Suprapubic skin (tissue), 4 donors: Measurements from ENCODE around the gene KRTAP5-1.

Experiments
- POLR2A ChIP-seq, 2 donors: fragments of 450-650 bp; IDR thresholded peaks; one replicate each; pipeline ENCODE4 v1.6.1; 2017; ENCODE audit warnings: antibody characterized with exemption in 2 of 2, mild to moderate bottlenecking in 2 of 2, moderate library complexity in 2 of 2
- POLR2AphosphoS5 ChIP-seq, 3 donors: sonication (generic); formaldehyde crosslinking; IDR thresholded peaks; one replicate each; pipeline ENCODE4 v1.6.1; 2017; ENCODE audit warnings: antibody characterized with exemption in 3 of 3
- TF ChIP-seq, protein P1 (sequence below), 2 donors: fragments of 200-600 bp in 1 of 2; fragments of 450-650 bp in 1 of 2; sonication (generic) in 1 of 2; IDR thresholded peaks; one replicate each; pipeline ENCODE4 v1.5.1; 2016 to 2019; ENCODE audit warnings: antibody characterized with exemption in 2 of 2, mild to moderate bottlenecking in 1 of 2, moderate library complexity in 1 of 2

DNA sequence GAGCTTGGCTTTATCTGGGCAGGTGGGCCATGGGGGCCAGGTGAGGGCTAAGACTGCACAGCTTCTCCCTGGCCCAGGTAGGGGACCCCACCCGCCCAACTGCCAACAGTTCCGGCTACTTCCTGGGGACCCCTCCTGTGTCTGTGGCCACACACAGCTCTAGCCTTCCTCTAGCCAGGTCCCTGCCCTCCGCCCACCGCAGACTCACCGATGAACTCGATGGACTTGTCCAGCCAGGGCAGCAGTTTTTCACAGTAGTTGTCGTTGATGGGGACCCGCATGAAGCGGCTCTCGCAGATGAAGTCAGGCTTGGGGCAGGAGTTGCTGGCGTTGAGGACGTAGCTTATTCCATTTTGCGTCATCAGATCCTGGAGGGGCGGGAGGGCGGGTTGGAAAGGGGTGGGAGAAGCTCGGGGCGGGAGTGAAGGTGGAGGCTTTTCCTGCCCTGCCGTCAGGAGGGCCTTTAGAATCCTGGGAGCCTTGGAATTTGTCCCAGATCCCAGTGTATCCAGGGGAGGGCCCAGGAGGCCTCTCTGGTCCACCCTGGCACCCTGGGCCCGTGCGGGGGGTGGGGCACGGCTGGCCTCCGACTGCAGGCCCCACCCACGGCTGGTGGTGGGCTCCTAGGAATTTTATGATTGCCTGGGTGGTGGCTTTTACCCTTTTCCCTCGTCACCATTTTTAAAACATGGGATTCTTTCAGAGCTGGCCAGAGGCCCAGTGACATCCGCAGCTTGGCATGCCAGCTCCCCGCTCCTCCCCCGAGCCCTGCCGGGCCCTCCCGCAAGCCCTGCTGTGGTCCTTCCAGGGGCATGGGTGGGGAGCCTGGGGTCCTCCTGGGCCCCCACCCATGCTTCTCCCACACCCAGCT, 26.9 kb downstream of the KRTAP5-1 start:
- no peak for TF ChIP-seq POLR2A (IDR thresholded peaks at IDR 0.05)
- no peak for TF ChIP-seq POLR2AphosphoS5 (IDR thresholded peaks at IDR 0.05)
- TF ChIP-seq, protein P1, sequence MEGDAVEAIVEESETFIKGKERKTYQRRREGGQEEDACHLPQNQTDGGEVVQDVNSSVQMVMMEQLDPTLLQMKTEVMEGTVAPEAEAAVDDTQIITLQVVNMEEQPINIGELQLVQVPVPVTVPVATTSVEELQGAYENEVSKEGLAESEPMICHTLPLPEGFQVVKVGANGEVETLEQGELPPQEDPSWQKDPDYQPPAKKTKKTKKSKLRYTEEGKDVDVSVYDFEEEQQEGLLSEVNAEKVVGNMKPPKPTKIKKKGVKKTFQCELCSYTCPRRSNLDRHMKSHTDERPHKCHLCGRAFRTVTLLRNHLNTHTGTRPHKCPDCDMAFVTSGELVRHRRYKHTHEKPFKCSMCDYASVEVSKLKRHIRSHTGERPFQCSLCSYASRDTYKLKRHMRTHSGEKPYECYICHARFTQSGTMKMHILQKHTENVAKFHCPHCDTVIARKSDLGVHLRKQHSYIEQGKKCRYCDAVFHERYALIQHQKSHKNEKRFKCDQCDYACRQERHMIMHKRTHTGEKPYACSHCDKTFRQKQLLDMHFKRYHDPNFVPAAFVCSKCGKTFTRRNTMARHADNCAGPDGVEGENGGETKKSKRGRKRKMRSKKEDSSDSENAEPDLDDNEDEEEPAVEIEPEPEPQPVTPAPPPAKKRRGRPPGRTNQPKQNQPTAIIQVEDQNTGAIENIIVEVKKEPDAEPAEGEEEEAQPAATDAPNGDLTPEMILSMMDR (IDR thresholded peaks at IDR 0.05): no peak
